Islet of Langerhans (tissue), 1 donor: ENCODE measurements around the gene APOBEC3A.
A peak's percentile ranks its signal among the peaks of the same experiment; 100 is the strongest.

ENCODE experiments used
- FAIRE-seq: peaks from one replicate; lab custom pipeline; 2011; peaks lifted over from hg19 to GRCh38; lab: Jason Lieb, UNC

The APOBEC3A gene

GRCh38 chr22:38957046-38957770 lies at the start of gene APOBEC3A:
TSS of gene APOBEC3A (plus strand) at chr22:38957609. CDS start at chr22:38957692, 83 bp downstream.
- FAIRE-seq = no peak

- no peak for FAIRE-seq
Measured at GRCh38 chr22:38907767-38908166, 49.6 kb upstream of the APOBEC3A start.

GRCh38 chr22:38911434-38911833 lies 46.0 kb upstream of the APOBEC3A start:
- FAIRE-seq = no peak

GRCh38 chr22:38919631-38920190 lies 37.7 kb upstream of the APOBEC3A start:
- FAIRE-seq = no peak

GRCh38 chr22:38921120-38921519 lies 36.3 kb upstream of the APOBEC3A start:
- FAIRE-seq = peak; percentile 56

- FAIRE-seq = no peak
Measured at GRCh38 chr22:38921806-38922205, 35.6 kb upstream of the APOBEC3A start.

GRCh38 chr22:38923463-38924346 lies 33.7 kb upstream of the APOBEC3A start:
- no peak for FAIRE-seq

- peak; percentile 99 for FAIRE-seq
Measured at GRCh38 chr22:38924347-38924952, 33.0 kb upstream of the APOBEC3A start.

GRCh38 chr22:38925571-38926041 lies 31.8 kb upstream of the APOBEC3A start:
- FAIRE-seq = no peak

GRCh38 chr22:38927033-38927781 lies 30.2 kb upstream of the APOBEC3A start:
- no peak for FAIRE-seq

GRCh38 chr22:38930512-38930911 lies 26.9 kb upstream of the APOBEC3A start:
- no peak for FAIRE-seq

- peak; percentile 71 for FAIRE-seq
Measured at GRCh38 chr22:38935023-38935422, 22.4 kb upstream of the APOBEC3A start.

- no peak for FAIRE-seq
Measured at GRCh38 chr22:38935616-38936015, 21.8 kb upstream of the APOBEC3A start.

GRCh38 chr22:38936562-38936961 lies 20.8 kb upstream of the APOBEC3A start:
- FAIRE-seq = no peak

- FAIRE-seq = no peak
Measured at GRCh38 chr22:38937036-38937435, 20.4 kb upstream of the APOBEC3A start.

GRCh38 chr22:38937541-38937940 lies 19.9 kb upstream of the APOBEC3A start:
- no peak for FAIRE-seq

GRCh38 chr22:38938221-38938620 lies 19.2 kb upstream of the APOBEC3A start:
- FAIRE-seq = no peak

GRCh38 chr22:38938925-38939324 lies 18.5 kb upstream of the APOBEC3A start:
- FAIRE-seq = no peak

- FAIRE-seq = no peak
Measured at GRCh38 chr22:38940811-38941384, 16.5 kb upstream of the APOBEC3A start.

- no peak for FAIRE-seq
Measured at GRCh38 chr22:38941488-38941987, 15.9 kb upstream of the APOBEC3A start.

- FAIRE-seq = no peak
Measured at GRCh38 chr22:38942702-38943101, 14.7 kb upstream of the APOBEC3A start.
